Left ventricle myocardium inferior (tissue), 1 donor: ENCODE data around the gene NOVA2. TPM values are rescaled to one million over a fixed set of nuclear protein-coding genes. Genes with fewer than 3 reads are reported as not detected.

Source experiments
- DNase-seq: peaks from one replicate; pipeline ENCODE4 v3.0.0-alpha.2; 2020
- H3K27ac ChIP-seq: fragments of 200-600 bp; replicated peaks from 2 replicates; pipeline ENCODE4 v1.8.0; 2021
- H3K27me3 ChIP-seq: fragments of 200-600 bp; 2 replicates; pipeline ENCODE4 v1.8.0; 2021; ENCODE audit warnings: low read depth
- H3K36me3 ChIP-seq: fragments of 200-600 bp; 2 replicates; pipeline ENCODE4 v1.8.0; 2021
- H3K4me1 ChIP-seq: fragments of 200-600 bp; 2 replicates; pipeline ENCODE4 v1.8.0; 2021
- H3K4me3 ChIP-seq: fragments of 200-600 bp; 2 replicates; pipeline ENCODE4 v1.8.0; 2021; ENCODE audit warnings: mild to moderate bottlenecking, moderate library complexity
- H3K9me3 ChIP-seq: fragments of 200-600 bp; replicated peaks from 2 replicates; pipeline ENCODE4 v1.8.0; 2021
- CTCF ChIP-seq: fragments of 200-600 bp; IDR thresholded peaks from 2 replicates; pipeline ENCODE4 v1.8.0; 2021; ENCODE audit warnings: antibody characterized with exemption, mild to moderate bottlenecking, borderline replicate concordance
- intact Hi-C: fragments of 100-400 bp; cut with micrococcal nuclease; formaldehyde crosslinking; loops from one replicate; pipeline ENCODE4 v1.11.0; 2022
- total RNA-seq: library from RNA; stranded (reverse); fragmentation: NEBNext Ultra II Directional; extraction: Animal tissue kit (Norgen Biotek cat#: 25700); gene quantifications from one replicate; pipeline ENCODE4 v1.2.1, GENCODE V29; 2021
- donor health status: DM: no; HTN: yes; CAD: no; lungs with severe emphysema.

The NOVA2 gene
- total RNA-seq, 1 donor from 2014 or later: 5.0 TPM

- Histone ChIP-seq H3K4me1 (no peaks in the 10 kb centered on the region), H3K27me3 (peaks cover 55% of the 10 kb centered on the region), H3K9me3 (no peaks in the 10 kb centered on the region), H3K36me3 (no peaks in the 10 kb centered on the region), H3K27ac (no peak overlapping the region), H3K4me3 (no peak overlapping the region)
- intact Hi-C loops: loop anchor here (10.0 kb wide), 1 partner anchor 85 kb away; no protein-coding TSS in a partner anchor
- no peak for DNase-seq
- no peak for TF ChIP-seq CTCF
Measured at GRCh38 chr19:45919678-45920077, 54.0 kb downstream of the NOVA2 start.

- H3K4me3 ChIP-seq: no peak overlapping the region
- no peaks in the 10 kb centered on the region for H3K4me1 ChIP-seq
- TF ChIP-seq CTCF: no peak
- no peaks in the 10 kb centered on the region for H3K36me3 ChIP-seq
- no peak for DNase-seq
- intact Hi-C loops: loop anchor here (10.0 kb wide), 1 partner anchor 86 kb away; no protein-coding TSS in a partner anchor
- no peak overlapping the region for H3K27ac ChIP-seq
- peaks cover 65% of the 10 kb centered on the region for H3K27me3 ChIP-seq
- no peaks in the 10 kb centered on the region for H3K9me3 ChIP-seq
Measured at GRCh38 chr19:45918721-45919120, 54.9 kb downstream of the NOVA2 start.

GRCh38 chr19:45917421-45918091, 56.1 kb downstream of the NOVA2 start:
- Histone ChIP-seq H3K27me3 (peaks cover 74% of the 10 kb centered on the region), H3K4me1 (no peaks in the 10 kb centered on the region), H3K27ac (no peak overlapping the region), H3K36me3 (no peaks in the 10 kb centered on the region), H3K4me3 (no peak overlapping the region), H3K9me3 (no peaks in the 10 kb centered on the region)
- intact Hi-C loops: loop anchor here (10.0 kb wide), 1 partner anchor 87 kb away; no protein-coding TSS in a partner anchor
- TF ChIP-seq CTCF: no peak
- DNase-seq: no peak

GRCh38 chr19:45913874-45914830, 59.5 kb downstream of the NOVA2 start, which contains the start of gene NANOS2:
NANOS2 (minus strand) TSS chr19:45914778; CDS start chr19:45914693, 85 bp downstream.
- Histone ChIP-seq H3K4me3 (no peak within 1 kb of the TSS), H3K27me3 (peaks cover 77% of the 10 kb centered on the region), H3K9me3 (no peaks in the 10 kb centered on the region), H3K27ac (no peak within 1 kb of the TSS), H3K36me3 (no peaks in the 10 kb centered on the region), H3K4me1 (no peaks in the 10 kb centered on the region)
- intact Hi-C loops: loop anchor here (10.0 kb wide), 1 partner anchor 91 kb away; no protein-coding TSS in a partner anchor
- no peak for DNase-seq
- peak; percentile 33 for TF ChIP-seq CTCF

- Histone ChIP-seq H3K36me3 (no peaks in the 10 kb centered on the region), H3K4me3 (no peak overlapping the region), H3K27me3 (peaks cover 50% of the 10 kb centered on the region), H3K9me3 (no peaks in the 10 kb centered on the region), H3K4me1 (no peaks in the 10 kb centered on the region), H3K27ac (no peak overlapping the region)
- TF ChIP-seq CTCF: no peak
- DNase-seq: no peak
- intact Hi-C loops: loop anchor here (10.0 kb wide), 1 partner anchor 94 kb away; no protein-coding TSS in a partner anchor
Measured at GRCh38 chr19:45911291-45911690, 62.4 kb downstream of the NOVA2 start.
